SK-N-SH treated with all-trans-retinoic acid at 6 μM for 48 hours (cell line): Measurements from ENCODE around the gene RIN3.

ENCODE experiments used
- ISL1 ChIP-seq: fragments of 250-450 bp; sonication (Bioruptor Pico); IDR thresholded peaks from 2 replicates; pipeline ENCODE4 v2.1.2; 2022; ENCODE audit warnings: mild to moderate bottlenecking, moderate library complexity
- ZFP30 ChIP-seq: fragments of 450-650 bp; formaldehyde crosslinking; IDR thresholded peaks from 2 replicates; pipeline ENCODE4 v1.5.0; 2022; ENCODE audit warnings: mild to moderate bottlenecking, moderate library complexity

- TF ChIP-seq ISL1 (CRISPR knock-in tag), result no peak
- no peak for TF ChIP-seq ZFP30 (CRISPR knock-in tag)
Measured at GRCh38 chr14:92516344-92516965, 2.9 kb downstream of the RIN3 start.
